ENCODE results near the gene PRB3.

Gene PRB3

GRCh38 chr12:11269607-11270006 lies at the start of gene PRB3:
TSS of gene PRB3 (minus strand) at chr12:11269707. CDS start at chr12:11269669, 38 bp downstream.
- no peak for DNase-seq

DNA sequence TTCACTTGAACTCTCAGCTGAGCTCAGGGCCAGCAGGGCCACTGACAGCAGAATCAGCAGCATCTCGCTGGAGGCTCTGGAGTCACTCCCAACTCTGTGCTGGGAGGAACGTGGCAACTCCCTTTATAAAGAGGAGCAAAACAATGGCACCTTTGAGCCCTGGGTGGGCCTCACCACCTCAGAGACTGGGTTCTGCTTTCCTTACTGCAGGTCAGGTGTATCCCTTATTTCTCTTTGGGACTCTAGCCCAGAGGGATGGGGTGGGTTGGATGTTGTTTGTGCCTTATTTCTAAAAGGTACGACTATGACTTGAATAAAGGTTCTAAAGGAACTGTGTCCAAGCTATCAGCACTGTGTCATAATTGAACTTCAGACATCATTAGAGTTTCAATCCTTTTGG lies 40.8 kb upstream of the PRB3 start, which contains the start of gene PRB4:
PRB4 (minus strand) TSS at position 101 of the 400 bp plus-strand sequence; CDS start at position 63, 38 bp downstream.
- DNase-seq = no peak

DNA sequence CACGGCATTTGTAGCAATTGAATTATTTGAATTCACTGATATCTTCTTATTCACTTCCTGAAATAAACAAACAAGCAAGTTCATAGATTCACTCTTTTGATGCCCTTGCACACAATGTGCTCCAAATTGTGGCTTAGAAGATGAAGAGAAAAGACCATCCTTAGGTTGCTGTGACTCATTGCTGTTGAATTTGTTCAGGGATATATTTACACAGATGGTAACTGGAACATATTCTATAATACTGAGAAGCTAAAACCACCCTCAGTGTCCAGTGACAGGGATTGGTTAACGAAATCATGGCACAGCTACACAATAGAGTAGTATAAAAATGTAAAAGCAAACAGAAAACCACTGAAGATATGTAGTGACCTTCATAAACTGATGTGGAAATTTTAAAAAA lies 37.6 kb upstream of the PRB3 start:
- DNase-seq = no peak

- no peak for DNase-seq
These were observed 3.9 kb upstream of the PRB3 start for GRCh38 chr12:11273449-11273848.

DNA sequence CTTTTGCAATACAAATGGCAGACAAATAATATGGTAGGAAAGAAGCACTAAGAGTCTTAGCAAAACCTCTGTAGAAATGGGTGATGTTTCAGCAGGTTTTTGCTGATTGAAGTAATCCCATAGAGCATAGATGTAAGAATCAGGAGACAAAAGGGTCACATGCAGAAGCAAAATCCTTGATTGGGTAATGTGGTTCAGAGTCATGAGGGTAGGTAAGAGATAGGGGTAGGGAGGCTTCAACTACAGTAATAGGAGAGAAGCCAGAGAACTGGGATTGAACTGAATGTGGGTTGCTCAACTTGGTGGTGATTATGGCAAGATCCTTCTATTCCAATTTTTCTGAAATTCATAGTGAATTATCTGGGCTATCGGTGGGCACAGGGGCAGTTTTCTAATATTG lies 5.0 kb downstream of the PRB3 start:
- no peak for DNase-seq

DNA sequence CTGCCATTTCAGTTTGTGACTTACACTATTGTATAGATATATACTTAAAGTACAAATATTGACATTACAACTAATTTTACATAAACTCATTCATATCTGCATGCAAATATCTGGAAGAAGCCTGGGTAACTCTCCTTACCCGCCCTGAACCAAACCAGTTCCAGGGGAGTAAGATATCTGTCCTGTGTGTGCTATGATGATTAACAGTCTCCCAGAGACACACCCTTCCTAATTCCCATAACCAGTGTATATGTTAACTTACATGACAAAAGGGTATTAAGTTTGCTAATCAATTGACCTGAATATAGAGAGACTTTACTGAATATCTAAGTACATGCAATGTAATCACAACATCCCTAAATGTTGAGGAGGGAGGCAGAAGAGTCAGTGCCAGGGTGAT lies 23.0 kb downstream of the PRB3 start:
- no peak for DNase-seq

GRCh38 chr12:11242656-11243055 lies 26.9 kb downstream of the PRB3 start:
- DNase-seq = no peak

- no peak for DNase-seq
These were observed 29.1 kb downstream of the PRB3 start for GRCh38 chr12:11240348-11240930.

GRCh38 chr12:11238275-11238674 lies 31.2 kb downstream of the PRB3 start:
- DNase-seq = no peak

DNA sequence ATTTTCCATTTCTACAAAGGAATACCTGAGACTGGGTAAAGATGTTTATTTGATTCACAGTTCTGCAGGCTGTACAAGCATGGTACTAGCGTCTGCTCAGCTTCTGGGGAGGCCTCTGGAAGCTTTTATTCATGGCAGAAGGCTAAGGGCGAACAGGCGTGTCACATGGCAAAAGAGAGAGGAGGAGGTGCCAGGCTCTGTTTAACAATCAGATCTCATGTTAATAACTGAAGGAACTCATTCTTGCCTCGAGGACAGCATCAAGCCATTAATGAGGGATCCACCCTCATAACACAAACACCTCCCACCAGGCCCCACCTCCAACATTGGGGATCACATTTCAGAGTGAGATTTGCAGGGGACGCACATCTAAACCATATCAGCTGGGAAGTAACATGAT lies 36.0 kb downstream of the PRB3 start:
- DNase-seq = no peak

GRCh38 chr12:11228296-11228879 lies 41.1 kb downstream of the PRB3 start:
- DNase-seq = no peak

- no peak for DNase-seq
These were observed 42.1 kb downstream of the PRB3 start for GRCh38 chr12:11227373-11227772.

All from activated CD8-positive, alpha-beta memory T cell treated with anti-CD3 and anti-CD28 coated beads for 24 hours (primary cell).